SH-SY5Y (cell line): Measurements from ENCODE around the gene LRP1.

ENCODE experiments used
- GATA2 ChIP-seq: IDR thresholded peaks from 2 replicates; pipeline ENCODE4 v1.6.1; 2011; ENCODE audit warnings: mild to moderate bottlenecking, low read depth, low read length
- GATA3 ChIP-seq: IDR thresholded peaks from 2 replicates; pipeline ENCODE4 v1.6.1; 2011; ENCODE audit warnings: low read depth, mild to moderate bottlenecking, low read length, moderate library complexity

DNA sequence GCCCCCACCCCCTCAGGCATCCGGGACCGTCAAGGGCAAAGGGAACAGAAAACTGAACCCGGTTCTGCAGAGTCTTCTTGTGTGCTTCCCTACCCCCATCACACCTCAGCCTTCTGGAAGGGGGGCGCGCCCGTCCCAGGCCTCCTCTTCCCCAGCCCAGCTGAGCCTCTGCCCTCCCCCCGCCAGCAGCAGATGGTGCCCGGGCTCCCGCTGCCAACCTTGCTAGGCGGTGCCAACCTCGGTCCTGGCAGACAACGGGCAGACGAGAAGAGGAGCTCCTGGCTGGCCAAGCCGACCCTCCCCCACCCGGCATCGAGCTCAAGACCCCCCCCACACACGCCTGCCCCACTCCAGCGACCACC is 114.0 kb downstream of the LRP1 start:
- TF ChIP-seq GATA2 (no peak), GATA3 (no peak)
